Measurements from ENCODE around the gene DCK. TPM values are rescaled to one million over a fixed set of nuclear protein-coding genes. Genes with fewer than 3 reads are reported as not detected.
A peak's percentile ranks its signal among the peaks of the same experiment; 100 is the strongest.
"Not testable (repeated sequence)": the region's sequence is repeated elsewhere in the genome, so short reads cannot be mapped to it uniquely, and the experiment has no call there.

DCK gene
- total and polyA plus RNA-seq, 2 donors = 49.0 to 83.1 TPM

DNA sequence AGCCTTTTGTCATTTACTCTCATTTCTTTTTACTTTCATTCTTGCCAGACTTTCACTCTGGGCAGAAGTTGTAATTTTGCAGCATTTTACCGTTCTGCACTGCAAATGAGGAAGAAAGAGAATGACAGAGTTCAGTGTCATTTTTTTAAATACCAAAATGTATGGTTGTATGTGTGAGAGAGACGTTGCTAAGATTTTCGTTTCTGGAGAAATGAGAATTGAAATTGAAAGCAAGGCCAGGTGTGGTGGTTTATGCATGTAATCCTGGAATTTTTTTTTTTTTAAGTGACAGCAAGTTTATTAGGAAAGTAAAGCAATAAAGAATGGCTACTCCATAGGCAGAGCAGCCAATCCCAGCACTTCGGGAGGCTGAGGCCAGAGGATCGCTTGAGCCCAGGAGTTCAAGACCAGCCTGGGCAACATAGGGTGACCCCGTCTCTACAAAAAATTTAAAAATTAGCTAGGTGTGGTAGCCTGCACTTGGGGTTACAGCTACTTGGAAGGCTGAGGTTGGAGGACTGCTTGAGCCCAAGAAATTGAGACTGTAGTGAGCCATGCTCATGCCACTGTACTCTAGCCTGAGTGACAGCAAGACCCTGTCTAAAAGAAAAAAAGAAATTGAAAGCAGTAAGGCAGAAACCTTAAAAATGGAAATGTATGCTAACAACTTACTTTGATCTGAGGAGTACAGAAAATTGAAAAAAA, 12.9 kb downstream of the DCK start:
- 41% methylated on average over 6 of the region's 6 CpGs for whole genome bisulfite sequencing
- no peaks in the 10 kb centered on the region for H3K27me3 ChIP-seq (ENCODE audit: control insufficient read depth in 2 of 2, insufficient read depth in 1 of 2, low read length in 1 of 2)
- peak in 2 of 9 donors; percentile 39 to 65 for DNase-seq (ENCODE audit: low read depth in 6 of 9, low spot score in 9 of 9)
- peaks cover 3 to 32% of the 10 kb centered on the region in 2 donors for H3K36me3 ChIP-seq (ENCODE audit: control insufficient read depth in 2 of 2, insufficient read depth in 2 of 2, low read length in 1 of 2)
- H3K27ac ChIP-seq (ENCODE audit: low read depth in 1 of 2, low read length in 1 of 2) = peak overlapping the region; percentile 74 to 85
- H3K4me1 ChIP-seq (ENCODE audit: control insufficient read depth in 2 of 2, insufficient read depth in 2 of 2, low read length in 2 of 2) = peaks cover 26 to 37% of the 10 kb centered on the region in 2 donors
- H3K4me3 ChIP-seq (ENCODE audit: low read length in 2 of 2) = peak overlapping the region in 1 of 2 donors; percentile 34
- peaks cover 0 to 2% of the 10 kb centered on the region in 2 donors for H3K9me3 ChIP-seq (ENCODE audit: control insufficient read depth in 2 of 2, insufficient read depth in 1 of 2, low read length in 1 of 2)

DNA sequence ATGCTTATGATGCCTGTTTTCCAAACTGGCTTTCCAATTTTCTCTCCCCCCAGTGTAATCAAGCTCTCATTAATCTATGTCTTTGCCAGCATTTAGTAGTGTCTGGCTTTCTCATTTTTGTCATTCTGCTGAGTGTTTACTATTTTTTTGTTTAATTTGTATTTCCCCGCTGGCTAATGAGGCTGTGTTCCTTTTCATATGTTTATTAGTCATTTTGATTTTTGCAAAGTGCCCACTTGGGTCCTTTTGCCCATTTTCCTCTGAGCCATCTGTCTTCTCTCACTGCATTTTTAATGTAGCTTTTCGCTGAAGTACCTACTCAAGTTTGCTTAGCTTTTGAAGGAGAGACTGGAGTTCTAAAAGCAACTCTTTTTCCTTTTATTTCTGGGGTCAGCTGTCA, 14.7 kb downstream of the DCK start:
- Histone ChIP-seq H3K27me3 (ENCODE audit: control insufficient read depth in 2 of 2, insufficient read depth in 1 of 2, low read length in 1 of 2) (no peaks in the 10 kb centered on the region), H3K36me3 (ENCODE audit: control insufficient read depth in 2 of 2, insufficient read depth in 2 of 2, low read length in 1 of 2) (peaks cover 9 to 34% of the 10 kb centered on the region in 2 donors), H3K9me3 (ENCODE audit: control insufficient read depth in 2 of 2, insufficient read depth in 1 of 2, low read length in 1 of 2) (peaks cover 0 to 6% of the 10 kb centered on the region in 2 donors), H3K27ac (ENCODE audit: low read depth in 1 of 2, low read length in 1 of 2) (peak overlapping the region in 1 of 2 donors; percentile 57), H3K4me1 (ENCODE audit: control insufficient read depth in 2 of 2, insufficient read depth in 2 of 2, low read length in 2 of 2) (peaks cover 26 to 35% of the 10 kb centered on the region in 2 donors), H3K4me3 (ENCODE audit: low read length in 2 of 2) (no peak overlapping the region)
- no peak for DNase-seq (ENCODE audit: low read depth in 6 of 9, low spot score in 9 of 9)
- WGBS = 98% methylated on average over 2 of the region's 2 CpGs

DNA sequence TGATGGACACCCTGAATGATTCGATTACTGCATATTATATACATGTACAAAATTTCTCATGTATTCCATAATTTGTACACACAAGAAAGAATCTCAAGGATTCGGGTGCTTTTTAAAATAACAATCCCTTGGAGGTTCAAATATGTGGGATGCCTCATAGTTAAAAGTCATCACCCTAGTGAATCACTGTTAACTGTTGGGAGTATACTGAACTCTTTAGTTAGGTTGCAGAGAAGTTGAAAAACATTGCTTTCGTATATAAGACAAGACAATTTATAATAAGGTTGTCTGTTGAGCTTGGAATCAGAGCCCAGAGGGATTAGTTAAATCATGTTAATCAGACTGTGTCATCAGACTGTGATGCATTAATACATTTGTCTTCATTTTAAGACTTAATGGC, 15.6 kb downstream of the DCK start:
- 92% methylated on average over 3 of the region's 3 CpGs for WGBS
- peaks cover 20 to 28% of the 10 kb centered on the region in 2 donors for H3K4me1 ChIP-seq (ENCODE audit: control insufficient read depth in 2 of 2, insufficient read depth in 2 of 2, low read length in 2 of 2)
- DNase-seq (ENCODE audit: low read depth in 6 of 9, low spot score in 9 of 9) = no peak
- H3K9me3 ChIP-seq (ENCODE audit: control insufficient read depth in 2 of 2, insufficient read depth in 1 of 2, low read length in 1 of 2) = peaks cover 0 to 6% of the 10 kb centered on the region in 2 donors
- H3K27me3 ChIP-seq (ENCODE audit: control insufficient read depth in 2 of 2, insufficient read depth in 1 of 2, low read length in 1 of 2) = no peaks in the 10 kb centered on the region
- H3K36me3 ChIP-seq (ENCODE audit: control insufficient read depth in 2 of 2, insufficient read depth in 2 of 2, low read length in 1 of 2) = peaks cover 9 to 37% of the 10 kb centered on the region in 2 donors
- H3K4me3 ChIP-seq (ENCODE audit: low read length in 2 of 2) = no peak overlapping the region
- H3K27ac ChIP-seq (ENCODE audit: low read depth in 1 of 2, low read length in 1 of 2) = peak overlapping the region in 1 of 2 donors; percentile 57

DNA sequence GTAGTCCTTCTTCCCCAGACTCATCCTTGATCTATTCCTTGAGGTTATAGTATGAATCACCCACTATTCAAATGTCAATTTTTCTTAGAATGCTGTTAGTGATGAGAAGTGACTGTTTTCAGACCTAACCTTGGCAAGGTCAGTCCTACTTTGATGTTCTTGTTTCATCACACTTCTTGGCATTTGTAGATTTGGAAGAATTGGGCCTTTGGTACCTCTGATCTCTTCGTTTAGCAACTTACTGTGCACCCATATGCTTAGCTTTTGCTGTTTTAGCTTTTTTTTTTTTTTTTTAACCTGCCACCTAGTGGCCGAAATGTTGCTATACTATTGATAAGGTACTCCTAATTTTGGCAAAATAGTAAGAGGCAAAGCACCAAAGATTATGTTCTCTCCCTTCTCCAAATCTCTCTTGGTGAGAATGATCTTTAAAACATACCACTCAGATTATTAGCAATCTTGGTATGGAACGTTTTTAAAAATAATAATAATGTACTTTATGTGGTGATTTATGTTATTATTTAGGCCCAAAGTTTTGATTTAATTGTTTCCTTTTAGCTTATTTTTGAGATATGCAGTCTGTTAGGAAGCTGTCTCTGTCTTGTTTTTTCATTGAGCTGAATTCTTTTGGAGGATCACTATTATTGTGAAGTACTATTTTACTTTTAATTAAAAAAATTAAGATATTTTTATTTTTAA, 16.6 kb downstream of the DCK start:
- peak in 5 of 9 donors; percentile 52 to 81 (median 65) for DNase-seq (ENCODE audit: low read depth in 6 of 9, low spot score in 9 of 9)
- peaks cover 12 to 19% of the 10 kb centered on the region in 2 donors for H3K4me1 ChIP-seq (ENCODE audit: control insufficient read depth in 2 of 2, insufficient read depth in 2 of 2, low read length in 2 of 2)
- peak overlapping the region in 1 of 2 donors; percentile 6 for H3K27ac ChIP-seq (ENCODE audit: low read depth in 1 of 2, low read length in 1 of 2)
- WGBS = 13% methylated on average over 3 of the region's 3 CpGs
- peaks cover 9 to 37% of the 10 kb centered on the region in 2 donors for H3K36me3 ChIP-seq (ENCODE audit: control insufficient read depth in 2 of 2, insufficient read depth in 2 of 2, low read length in 1 of 2)
- no peak overlapping the region for H3K4me3 ChIP-seq (ENCODE audit: low read length in 2 of 2)
- H3K9me3 ChIP-seq (ENCODE audit: control insufficient read depth in 2 of 2, insufficient read depth in 1 of 2, low read length in 1 of 2) = peaks cover 0 to 6% of the 10 kb centered on the region in 2 donors
- no peaks in the 10 kb centered on the region for H3K27me3 ChIP-seq (ENCODE audit: control insufficient read depth in 2 of 2, insufficient read depth in 1 of 2, low read length in 1 of 2)

DNA sequence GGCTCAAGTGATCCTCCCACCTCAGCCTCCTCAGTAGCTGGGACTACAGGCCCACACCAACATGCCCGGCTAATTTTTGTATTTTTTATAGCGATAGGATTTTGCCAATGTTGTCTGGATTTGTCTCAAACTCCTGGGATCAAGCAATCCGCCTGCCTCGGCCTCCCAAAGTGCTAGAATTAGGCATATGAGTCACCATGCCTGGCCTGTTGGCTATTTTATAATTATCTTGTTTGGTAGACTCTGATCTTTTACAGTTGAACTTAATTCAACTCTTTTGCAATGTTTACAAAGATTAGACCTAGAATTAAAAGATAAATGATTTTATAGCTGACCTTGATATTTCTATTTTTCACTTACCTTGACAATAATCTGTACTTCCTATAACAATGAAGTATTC, 18.0 kb downstream of the DCK start:
- Histone ChIP-seq H3K36me3 (ENCODE audit: control insufficient read depth in 2 of 2, insufficient read depth in 2 of 2, low read length in 1 of 2) (peaks cover 9 to 37% of the 10 kb centered on the region in 2 donors), H3K4me1 (ENCODE audit: control insufficient read depth in 2 of 2, insufficient read depth in 2 of 2, low read length in 2 of 2) (peaks cover 4 to 6% of the 10 kb centered on the region in 2 donors), H3K9me3 (ENCODE audit: control insufficient read depth in 2 of 2, insufficient read depth in 1 of 2, low read length in 1 of 2) (peaks cover 0 to 6% of the 10 kb centered on the region in 2 donors), H3K4me3 (ENCODE audit: low read length in 2 of 2) (no peak overlapping the region), H3K27ac (ENCODE audit: low read depth in 1 of 2, low read length in 1 of 2) (no peak overlapping the region), H3K27me3 (ENCODE audit: control insufficient read depth in 2 of 2, insufficient read depth in 1 of 2, low read length in 1 of 2) (no peaks in the 10 kb centered on the region)
- DNase-seq (ENCODE audit: low read depth in 6 of 9, low spot score in 9 of 9) = no peak
- WGBS = over 99% methylated on average over 4 of the region's 4 CpGs

DNA sequence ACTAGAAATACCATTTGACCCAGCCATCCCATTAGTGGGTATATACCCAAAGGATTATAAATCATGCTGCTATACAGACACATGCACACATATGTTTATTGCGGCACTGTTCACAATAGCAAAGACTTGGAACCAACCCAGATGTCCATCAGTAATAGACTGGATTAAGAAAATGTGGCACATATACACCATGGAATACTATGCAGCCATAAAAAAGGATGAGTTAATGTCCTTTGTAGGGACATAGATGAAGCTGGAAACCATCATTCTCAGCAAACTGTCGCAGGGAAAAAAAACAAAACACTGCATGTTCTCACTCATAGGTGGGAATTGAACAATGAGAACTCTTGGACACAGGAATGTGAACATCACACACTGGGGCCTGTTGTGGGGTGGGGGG, 23.9 kb downstream of the DCK start:
- not testable (repeated sequence) for DNase-seq (ENCODE audit: low read depth in 6 of 9, low spot score in 9 of 9)
- 98% methylated on average over 2 of the region's 2 CpGs for WGBS

DNA sequence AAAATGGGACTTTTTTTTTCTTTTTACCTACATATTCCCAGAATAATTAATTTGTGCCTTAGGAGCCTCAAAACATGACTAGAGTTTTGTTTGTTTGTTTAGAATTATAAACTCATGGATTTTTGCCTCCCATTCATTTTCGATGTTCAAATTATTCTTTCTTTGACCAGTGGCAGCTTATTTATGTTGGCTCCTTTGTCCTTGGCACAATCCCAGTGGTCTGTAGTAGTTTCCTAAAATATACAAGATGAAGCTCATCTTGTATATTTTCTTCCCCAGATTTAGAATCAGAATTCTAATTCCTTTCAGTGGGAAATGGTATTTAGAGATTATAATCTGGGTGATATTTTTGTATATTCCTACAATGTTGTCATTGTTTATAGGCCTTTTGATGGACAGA, 27.2 kb downstream of the DCK start:
- Histone ChIP-seq H3K9me3 (ENCODE audit: control insufficient read depth in 2 of 2, insufficient read depth in 1 of 2, low read length in 1 of 2) (no peaks in the 10 kb centered on the region), H3K27ac (ENCODE audit: low read depth in 1 of 2, low read length in 1 of 2) (no peak overlapping the region), H3K27me3 (ENCODE audit: control insufficient read depth in 2 of 2, insufficient read depth in 1 of 2, low read length in 1 of 2) (no peaks in the 10 kb centered on the region), H3K4me3 (ENCODE audit: low read length in 2 of 2) (no peak overlapping the region), H3K4me1 (ENCODE audit: control insufficient read depth in 2 of 2, insufficient read depth in 2 of 2, low read length in 2 of 2) (no peaks in the 10 kb centered on the region), H3K36me3 (ENCODE audit: control insufficient read depth in 2 of 2, insufficient read depth in 2 of 2, low read length in 1 of 2) (peaks cover 6 to 48% of the 10 kb centered on the region in 2 donors)
- 90% methylated on average over 1 of the region's 1 CpG for WGBS
- no peak for DNase-seq (ENCODE audit: low read depth in 6 of 9, low spot score in 9 of 9)

More for the DNA sequence above, 23.9 kb downstream of the DCK start:
- not testable (repeated sequence) for H3K27me3 ChIP-seq (ENCODE audit: control insufficient read depth in 2 of 2, insufficient read depth in 1 of 2, low read length in 1 of 2); H3K4me1 ChIP-seq (ENCODE audit: control insufficient read depth in 2 of 2, insufficient read depth in 2 of 2, low read length in 2 of 2); H3K9me3 ChIP-seq (ENCODE audit: control insufficient read depth in 2 of 2, insufficient read depth in 1 of 2, low read length in 1 of 2); H3K27ac ChIP-seq (ENCODE audit: low read depth in 1 of 2, low read length in 1 of 2); H3K4me3 ChIP-seq (ENCODE audit: low read length in 2 of 2)
- peaks cover 4 to 24% of the 10 kb centered on the region in 2 donors for H3K36me3 ChIP-seq (ENCODE audit: control insufficient read depth in 2 of 2, insufficient read depth in 2 of 2, low read length in 1 of 2)

DNA sequence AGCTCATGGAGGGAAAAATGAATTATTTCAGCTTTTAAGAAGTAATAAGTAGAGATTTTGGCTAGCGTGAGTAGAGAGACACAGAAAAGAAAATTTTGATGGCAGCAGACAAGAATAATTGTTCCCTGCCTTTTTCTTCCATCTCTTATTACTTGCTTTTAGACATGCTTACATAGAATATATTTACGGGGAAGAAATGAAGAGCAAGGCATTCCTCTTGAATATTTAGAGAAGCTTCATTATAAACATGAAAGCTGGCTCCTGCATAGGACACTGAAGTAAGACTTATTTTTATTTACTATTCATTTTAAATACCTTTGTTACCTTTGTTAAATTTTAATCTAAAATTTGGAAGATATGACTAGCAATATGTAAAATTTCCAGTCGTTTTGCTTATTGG, 32.2 kb downstream of the DCK start:
- no peaks in the 10 kb centered on the region for H3K4me1 ChIP-seq (ENCODE audit: control insufficient read depth in 2 of 2, insufficient read depth in 2 of 2, low read length in 2 of 2)
- H3K27me3 ChIP-seq (ENCODE audit: control insufficient read depth in 2 of 2, insufficient read depth in 1 of 2, low read length in 1 of 2) = no peaks in the 10 kb centered on the region
- DNase-seq (ENCODE audit: low read depth in 6 of 9, low spot score in 9 of 9) = no peak
- H3K4me3 ChIP-seq (ENCODE audit: low read length in 2 of 2) = no peak overlapping the region
- H3K27ac ChIP-seq (ENCODE audit: low read depth in 1 of 2, low read length in 1 of 2) = no peak overlapping the region
- H3K9me3 ChIP-seq (ENCODE audit: control insufficient read depth in 2 of 2, insufficient read depth in 1 of 2, low read length in 1 of 2) = no peaks in the 10 kb centered on the region
- H3K36me3 ChIP-seq (ENCODE audit: control insufficient read depth in 2 of 2, insufficient read depth in 2 of 2, low read length in 1 of 2) = peaks cover 16 to 76% of the 10 kb centered on the region in 2 donors
- WGBS = 96% methylated on average over 3 of the region's 3 CpGs

DNA sequence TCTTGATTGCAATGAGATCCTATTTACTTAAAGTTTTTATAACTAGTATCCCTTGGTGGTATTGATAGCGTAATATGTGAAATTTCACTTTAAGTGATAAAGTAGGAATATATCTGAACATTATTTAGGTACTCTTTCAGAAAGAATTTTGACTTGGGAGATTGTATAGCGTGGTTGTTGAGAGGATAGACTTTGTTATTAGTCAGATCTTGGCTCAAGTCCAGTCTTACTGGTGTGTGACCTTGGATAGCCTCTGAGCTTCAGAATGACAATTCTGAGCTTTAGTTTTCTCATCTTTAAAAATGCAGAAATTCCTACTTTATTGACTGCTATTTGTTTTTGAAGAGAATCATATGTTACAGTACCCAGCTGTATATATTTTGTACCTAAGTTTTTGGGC, 32.6 kb downstream of the DCK start:
- Histone ChIP-seq H3K27me3 (ENCODE audit: control insufficient read depth in 2 of 2, insufficient read depth in 1 of 2, low read length in 1 of 2) (no peaks in the 10 kb centered on the region), H3K4me3 (ENCODE audit: low read length in 2 of 2) (no peak overlapping the region), H3K9me3 (ENCODE audit: control insufficient read depth in 2 of 2, insufficient read depth in 1 of 2, low read length in 1 of 2) (no peaks in the 10 kb centered on the region), H3K4me1 (ENCODE audit: control insufficient read depth in 2 of 2, insufficient read depth in 2 of 2, low read length in 2 of 2) (no peaks in the 10 kb centered on the region), H3K27ac (ENCODE audit: low read depth in 1 of 2, low read length in 1 of 2) (no peak overlapping the region), H3K36me3 (ENCODE audit: control insufficient read depth in 2 of 2, insufficient read depth in 2 of 2, low read length in 1 of 2) (peaks cover 16 to 77% of the 10 kb centered on the region in 2 donors)
- no peak for DNase-seq (ENCODE audit: low read depth in 6 of 9, low spot score in 9 of 9)
- WGBS = 94% methylated on average over 2 of the region's 2 CpGs

Data from thymus (tissue), 11 donors.